NCI-H526 treated with DMSO at 0.1 percent for 48 hours (cell line): ENCODE results near the gene TNN.
A peak's percentile ranks its signal among the peaks of the same experiment; 100 is the strongest.
"Not testable (repeated sequence)": the region's sequence is repeated elsewhere in the genome, so short reads cannot be mapped to it uniquely, and the experiment has no call there.

Experiments used
- DNase-seq: peaks from one replicate; lab custom pipeline; 2025; lab: John Stamatoyannopoulos, UW

Gene TNN

DNA sequence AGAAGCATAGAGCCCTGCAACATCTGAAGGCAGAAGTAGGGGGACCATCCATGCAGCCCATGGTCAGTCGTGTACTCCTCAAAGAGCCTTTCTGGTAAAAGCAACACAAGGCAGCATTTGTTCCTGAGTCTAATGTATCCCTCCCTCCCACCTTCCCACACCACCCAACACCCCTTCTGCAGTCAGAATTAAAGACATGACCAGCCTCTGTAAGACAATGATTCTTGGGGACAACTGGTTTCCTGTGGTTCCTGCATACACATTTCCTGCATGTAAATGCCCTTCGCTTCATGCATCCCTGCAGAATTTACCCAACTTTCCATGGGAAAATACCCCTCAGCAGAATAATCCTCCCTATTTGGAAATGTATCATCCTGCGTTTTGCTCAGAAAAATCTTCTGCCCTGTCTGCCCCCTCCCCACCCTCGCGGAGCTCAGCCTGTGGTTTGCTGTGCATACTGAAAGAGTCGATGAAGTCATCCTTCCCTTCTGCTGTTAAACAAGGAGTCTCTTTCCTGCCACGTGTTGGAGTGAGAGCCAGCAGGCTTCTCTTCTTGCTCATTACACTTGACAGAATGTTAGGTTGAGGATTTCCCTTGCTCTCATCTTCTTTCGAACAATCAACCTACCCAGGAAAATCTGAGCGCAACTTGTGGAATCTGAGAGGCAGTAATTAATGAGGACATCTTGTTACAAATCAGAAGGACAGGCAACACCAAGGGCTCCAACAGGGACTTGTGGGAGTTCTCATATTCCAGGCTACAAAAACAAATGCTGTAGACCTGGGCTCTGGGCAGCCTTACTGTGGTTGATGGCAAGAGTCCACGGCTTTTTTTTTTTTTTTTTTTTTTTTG is 4.7 kb downstream of the TNN start:
- DNase-seq: no peak

DNA sequence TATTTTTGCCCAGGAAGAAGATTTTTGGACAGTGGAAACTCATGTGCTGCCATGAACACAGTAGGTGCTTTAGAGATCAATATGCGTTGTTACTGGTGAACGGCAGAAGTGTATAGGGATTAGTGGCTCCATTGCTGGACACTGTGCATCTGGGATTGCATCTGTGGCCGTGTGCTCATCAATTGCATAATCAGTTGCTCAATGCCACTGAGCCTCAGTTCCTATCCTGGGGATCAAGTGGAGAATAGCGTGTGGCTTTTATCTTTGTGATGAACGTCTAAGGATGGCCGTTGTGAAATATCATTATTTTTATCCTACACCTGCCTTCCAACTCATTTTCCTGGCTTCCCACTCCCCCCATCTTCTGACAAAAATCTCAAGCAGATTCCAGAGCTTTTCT is 5.4 kb downstream of the TNN start:
- no peak for DNase-seq

DNA sequence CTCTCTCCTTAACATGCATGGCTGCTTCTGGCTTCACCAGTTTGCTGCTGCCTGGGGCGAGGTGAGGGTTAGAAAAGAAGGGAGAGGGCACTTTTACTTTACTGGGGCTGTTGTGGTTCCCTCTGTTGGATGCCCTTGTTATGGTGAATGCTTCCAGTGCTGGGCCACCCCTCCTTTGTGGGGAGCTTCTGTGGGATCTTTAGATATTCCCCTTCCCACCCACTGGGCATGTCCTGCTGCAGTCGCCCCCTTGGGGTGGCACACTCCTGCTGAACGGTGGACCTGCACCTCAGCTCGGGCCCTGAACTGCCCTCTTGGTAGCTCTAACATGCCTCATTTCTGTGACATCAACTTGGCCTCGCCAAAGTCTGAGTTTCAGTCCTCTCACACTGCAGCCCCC is 6.0 kb downstream of the TNN start:
- DNase-seq: no peak

DNA sequence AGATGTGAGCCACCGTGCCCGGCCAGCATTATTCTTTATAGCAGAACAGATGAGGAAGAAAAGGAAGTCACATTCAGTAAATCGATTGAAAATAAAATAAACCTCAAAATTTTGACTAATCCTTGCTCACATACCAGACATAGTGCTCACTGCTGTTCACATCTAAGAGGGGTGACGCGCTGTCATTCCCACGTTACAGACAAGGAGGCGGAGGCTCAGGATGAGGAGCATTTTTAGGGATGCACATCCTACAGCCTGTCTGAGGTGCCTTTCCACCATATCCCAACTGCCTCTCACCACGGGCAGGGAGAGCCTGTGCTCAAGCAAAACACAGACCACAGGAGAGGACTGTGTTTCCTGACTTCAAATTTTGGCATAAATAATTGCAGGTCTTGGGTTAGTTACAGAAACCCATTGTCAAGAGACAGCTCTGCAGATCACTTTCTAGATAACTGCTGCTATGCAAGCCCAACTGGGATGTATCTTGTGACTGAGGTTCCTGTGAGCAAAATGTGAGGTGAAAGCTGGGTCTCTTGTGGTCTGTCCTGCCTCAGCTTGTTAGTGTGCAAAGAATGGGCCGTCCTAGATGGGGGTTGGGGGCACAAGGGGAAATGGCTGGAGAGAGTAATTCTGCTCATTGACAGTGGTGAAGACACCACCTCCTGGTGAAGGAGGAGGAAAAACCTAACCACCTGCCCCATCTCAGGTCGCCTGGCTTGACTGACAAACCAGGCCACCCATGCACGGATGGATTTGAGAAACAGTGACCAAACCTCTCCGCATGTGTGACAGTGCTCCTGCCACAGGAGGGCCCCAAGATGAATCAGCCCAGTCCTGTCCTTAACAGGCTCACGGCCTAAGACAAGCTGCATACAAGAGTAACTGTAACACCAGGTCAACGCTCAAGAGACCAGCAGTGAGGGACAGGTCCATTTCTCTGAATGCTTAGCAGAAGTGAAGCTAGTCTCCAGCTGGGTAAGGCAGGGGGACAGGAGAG is 8.2 kb downstream of the TNN start:
- no peak for DNase-seq

DNA sequence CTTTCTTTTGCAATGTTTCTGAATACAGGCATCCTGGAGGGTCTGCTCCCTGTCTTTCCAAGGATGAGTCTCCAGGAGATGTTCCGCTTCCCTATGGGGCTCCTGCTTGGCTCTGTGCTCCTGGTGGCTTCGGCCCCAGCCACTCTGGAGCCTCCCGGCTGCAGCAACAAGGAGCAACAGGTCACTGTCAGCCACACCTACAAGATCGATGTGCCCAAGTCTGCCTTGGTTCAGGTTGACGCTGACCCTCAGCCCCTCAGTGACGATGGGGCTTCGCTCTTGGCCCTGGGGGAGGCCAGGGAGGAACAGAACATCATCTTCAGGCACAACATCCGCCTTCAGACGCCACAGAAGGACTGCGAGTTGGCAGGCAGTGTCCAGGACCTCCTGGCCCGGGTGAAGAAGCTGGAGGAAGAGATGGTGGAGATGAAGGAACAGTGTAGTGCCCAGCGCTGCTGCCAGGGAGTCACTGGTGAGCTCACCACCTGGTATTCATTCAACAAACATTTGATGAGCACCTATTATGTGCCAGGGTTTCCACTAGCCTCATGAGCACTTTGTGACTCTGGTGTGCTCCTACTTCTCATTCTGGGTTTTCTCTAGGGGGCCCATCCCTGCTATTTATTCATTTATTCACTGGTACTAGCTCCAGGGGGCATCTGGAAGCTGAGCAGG is 9.9 kb downstream of the TNN start:
- no peak for DNase-seq

DNA sequence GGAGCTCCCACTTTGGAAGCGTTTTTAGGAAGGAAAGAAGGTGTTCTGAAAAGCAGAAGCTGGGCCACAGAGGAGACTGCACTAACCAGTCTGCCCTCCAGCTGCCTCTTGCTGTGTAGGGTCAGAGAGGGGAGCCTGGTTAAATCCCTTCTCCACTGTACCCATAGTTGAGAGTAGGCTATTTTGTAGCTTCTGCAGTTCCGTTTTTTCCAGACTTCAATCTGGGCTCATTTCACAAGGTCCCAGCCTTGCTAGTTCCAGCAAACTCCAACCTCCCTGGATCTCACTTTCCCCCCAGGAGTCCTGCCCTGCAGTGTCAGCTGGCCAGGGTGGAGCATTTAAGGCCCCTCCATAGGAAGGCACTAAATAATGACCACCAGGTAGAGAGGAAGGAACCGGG is 11.0 kb downstream of the TNN start:
- DNase-seq: no peak

DNA sequence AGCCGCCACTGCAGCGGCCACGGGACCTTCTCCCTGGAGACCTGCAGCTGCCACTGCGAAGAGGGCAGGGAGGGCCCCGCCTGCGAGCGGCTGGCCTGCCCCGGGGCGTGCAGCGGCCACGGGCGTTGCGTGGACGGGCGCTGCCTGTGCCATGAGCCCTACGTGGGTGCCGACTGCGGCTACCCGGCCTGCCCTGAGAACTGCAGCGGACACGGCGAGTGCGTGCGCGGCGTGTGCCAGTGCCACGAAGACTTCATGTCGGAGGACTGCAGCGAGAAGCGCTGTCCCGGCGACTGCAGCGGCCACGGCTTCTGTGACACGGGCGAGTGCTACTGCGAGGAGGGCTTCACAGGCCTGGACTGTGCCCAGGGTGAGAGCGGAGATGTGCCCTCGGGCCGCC is 11.7 kb downstream of the TNN start:
- DNase-seq: no peak

DNA sequence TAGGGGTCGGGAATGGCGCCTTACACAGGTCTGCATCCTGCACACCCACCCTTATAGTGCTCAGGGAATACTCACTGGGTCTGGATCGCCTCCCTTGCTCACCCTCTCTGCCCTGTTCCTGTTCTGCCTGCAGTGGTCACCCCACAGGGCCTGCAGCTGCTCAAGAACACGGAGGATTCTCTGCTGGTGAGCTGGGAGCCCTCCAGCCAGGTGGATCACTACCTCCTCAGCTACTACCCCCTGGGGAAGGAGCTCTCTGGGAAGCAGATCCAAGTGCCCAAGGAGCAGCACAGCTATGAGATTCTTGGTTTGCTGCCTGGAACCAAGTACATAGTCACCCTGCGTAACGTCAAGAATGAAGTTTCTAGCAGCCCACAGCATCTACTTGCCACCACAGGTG is 12.4 kb downstream of the TNN start:
- no peak for DNase-seq

DNA sequence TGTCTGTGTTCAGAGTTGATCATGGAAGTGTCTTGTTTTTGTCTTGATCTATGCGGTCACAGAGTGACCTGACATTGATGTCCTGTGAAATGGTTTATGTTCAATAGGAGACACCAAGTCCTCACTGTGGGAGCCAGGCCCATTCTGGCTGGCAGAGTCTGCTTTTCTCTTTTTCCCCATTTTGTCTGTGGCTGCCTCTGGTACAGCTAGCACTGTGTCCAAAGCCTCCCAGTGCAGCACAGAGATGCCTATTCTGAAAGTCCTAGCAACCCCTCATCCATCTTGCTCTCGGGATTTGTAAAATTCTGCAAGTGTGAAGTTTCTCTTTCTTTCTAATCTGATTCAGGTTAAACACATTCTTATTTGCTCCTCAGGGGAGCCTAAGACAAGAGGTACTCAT is 14.3 kb downstream of the TNN start:
- DNase-seq: no peak

DNA sequence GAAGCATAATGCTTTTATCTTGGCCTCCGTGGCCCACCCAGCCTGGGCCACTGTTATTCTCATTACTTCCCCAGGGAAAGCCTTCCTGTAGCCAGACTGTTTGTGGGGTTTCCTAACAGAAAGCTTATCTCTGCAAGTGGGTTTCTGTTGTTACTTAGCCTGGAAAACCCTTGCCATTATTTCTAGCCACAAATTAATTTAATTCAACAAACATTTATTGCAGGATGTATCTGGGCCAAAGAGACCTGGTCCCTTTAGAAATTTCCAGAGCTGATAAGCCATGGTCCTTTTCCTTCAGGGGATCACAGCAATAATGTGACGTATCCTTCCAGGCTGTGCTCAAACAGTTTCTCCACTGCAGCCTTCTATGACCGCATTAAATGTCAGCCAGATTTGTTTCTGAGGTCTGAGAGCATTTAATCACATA is 20.9 kb downstream of the TNN start:
- DNase-seq: no peak

DNA sequence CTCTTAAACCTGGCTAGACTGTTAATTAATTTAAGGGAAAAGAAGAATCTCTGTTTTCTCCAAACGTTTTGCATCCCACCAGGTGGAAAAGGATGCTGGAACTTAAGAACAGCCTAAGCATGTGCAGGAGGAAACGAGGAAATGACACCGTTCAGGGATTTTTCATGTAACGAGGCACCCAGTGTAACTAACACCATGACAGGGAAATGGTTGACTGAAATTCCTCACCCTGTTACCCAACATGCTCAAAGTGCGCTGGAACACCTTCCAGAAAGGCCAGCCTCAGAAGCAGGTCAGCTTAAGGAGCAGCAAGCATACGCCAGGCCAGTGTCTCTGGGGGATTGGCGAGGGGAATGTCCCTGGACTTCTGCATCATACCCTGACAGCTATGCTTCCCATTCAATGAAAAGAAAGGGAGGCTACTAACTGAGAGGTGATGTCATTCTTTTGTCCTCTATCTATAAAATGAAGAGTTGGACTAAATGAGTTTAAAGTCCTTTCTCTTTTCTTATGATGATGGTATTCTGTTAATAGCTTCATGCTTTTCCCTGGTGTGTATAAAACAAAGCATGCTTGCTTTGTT is 21.6 kb downstream of the TNN start:
- DNase-seq: no peak

DNA sequence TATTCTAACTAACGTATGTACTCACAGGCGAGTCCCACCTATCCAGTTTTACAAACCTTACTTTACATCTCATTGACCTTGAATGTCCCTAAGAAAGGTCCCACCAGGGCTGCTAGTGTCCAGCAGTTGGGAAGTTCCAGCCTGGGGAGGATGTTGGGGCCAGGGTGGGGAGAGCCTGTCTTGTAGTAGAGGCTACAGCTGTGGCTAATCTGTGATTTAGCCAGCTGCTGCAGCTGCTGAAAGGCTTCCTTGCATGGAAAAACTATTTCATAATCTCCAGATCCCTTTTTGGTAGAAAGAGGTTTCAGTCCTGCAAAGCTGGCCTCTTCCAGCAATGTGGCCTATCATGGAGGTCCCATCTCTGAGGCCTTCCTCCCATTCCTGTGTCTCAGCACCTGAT is 23.1 kb downstream of the TNN start:
- DNase-seq: no peak

DNA sequence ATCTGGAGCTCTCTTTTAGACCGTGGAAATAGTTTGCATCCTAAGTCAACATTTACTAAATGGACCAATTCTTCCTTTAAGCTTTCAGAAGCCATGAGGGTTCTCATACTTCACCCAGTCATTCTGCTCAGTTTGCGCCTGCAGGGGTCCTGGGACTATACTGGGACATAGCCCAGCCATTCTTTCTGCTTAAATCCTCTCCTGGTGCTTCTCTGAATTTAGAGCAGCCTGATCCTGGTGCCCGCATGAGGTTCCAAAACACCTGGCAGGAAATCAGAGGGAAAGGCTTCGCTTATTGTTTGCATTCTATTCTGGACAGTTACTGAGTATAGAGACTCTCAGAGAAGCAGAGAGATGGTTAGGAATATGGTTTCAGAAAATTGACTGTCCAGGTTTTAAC is 27.0 kb downstream of the TNN start:
- DNase-seq: peak; percentile 100

DNA sequence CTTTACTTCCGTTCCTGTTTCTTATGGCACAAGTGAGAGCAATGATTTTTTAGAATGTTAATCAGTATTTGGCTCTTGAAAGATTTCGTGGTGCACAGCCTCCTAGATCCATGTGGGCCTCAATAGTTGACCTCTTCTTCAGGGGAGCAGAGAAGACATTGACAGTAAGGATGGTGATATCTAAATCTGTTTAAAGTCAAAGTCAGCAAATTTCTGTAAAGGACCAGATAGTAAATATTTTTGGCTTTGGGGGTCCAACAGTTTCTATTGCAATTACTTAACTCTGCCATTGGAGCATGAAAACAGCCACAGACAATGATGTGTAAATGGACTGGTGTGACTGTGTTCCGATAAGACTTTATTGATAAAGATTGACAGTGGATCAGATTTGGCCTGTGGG is 27.4 kb downstream of the TNN start:
- DNase-seq: no peak

DNA sequence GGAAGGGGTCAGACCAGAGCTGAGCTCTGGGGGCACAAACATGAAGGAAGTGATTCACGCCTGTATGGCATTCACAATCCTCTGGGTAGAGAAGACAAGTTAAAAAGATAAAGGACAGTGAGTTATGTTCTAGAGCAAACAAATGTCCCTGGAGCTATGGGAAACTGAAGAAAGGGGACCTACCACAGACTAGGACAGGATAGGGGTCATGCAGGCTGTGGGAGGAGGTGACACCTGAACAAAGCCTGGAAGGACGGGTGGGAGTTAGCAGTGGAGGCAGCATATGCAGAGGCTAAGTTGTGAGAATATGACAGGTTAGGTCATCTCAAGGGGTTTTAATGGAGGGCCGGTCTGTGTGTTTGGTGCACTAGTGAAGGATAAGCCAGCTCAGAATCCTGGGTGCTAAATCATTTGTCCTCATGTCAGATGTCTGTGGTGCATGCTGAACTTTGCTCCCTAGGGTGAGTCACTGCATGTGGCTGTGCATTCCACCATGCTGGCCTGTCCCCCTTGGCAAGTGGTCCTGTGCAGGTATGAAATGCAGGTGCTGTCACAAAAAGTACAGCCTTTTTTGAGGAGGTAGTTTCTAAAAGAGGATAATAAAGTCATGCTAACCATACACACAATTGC is 28.5 kb downstream of the TNN start:
- DNase-seq: no peak

DNA sequence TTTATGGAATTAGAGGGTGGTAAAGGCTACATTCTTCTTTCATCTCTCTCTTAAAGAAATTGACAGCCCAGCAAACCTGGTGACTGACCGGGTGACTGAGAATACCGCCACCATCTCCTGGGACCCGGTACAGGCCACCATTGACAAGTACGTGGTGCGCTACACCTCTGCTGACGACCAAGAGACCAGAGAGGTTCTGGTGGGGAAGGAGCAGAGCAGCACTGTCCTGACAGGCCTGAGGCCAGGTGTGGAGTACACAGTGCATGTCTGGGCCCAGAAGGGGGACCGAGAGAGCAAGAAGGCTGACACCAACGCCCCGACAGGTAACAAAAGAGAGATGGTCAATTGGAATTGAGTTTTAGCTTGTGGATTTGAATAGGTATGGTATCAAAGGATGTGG is 29.7 kb downstream of the TNN start:
- no peak for DNase-seq

DNA sequence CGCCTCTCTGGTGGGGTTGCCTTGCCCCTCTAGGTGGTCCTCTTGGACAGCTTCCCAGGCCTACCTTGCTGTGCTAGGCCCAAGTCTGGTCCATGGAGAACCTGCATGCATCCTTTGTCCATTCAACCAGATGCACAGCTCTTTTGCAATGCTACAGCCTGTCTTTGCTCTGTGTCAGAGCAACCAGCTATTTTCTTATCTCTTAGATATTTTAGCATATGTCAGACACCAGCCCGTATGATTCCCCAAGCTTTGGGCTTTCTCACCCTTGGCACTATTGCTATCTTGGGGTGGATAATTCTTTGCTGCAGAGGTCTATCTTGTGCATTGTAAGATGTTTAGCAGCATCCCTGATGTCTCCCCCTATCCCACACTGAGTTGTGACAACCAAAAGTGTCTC is 32.3 kb downstream of the TNN start:
- DNase-seq: no peak

DNA sequence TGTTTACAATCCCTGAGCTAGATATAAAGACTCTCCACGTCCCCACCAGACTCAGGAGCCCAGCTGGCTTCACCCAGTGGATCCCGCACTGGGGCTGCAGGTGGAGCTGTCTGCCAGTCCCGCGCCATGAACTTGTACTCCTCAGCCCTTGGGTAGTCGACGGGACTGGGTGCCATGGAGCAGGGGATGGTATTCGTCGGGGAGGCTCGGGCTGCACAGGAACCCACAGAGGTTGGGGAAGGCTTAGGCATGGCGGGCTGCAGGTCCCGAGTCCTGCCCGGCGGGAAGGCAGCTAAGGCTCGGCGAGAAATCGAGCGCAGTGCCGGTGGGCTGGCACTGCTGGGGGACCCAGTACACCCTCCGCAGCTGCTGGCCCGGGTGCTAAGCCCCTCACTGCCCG is 34.5 kb downstream of the TNN start:
- DNase-seq: not testable (repeated sequence)

DNA sequence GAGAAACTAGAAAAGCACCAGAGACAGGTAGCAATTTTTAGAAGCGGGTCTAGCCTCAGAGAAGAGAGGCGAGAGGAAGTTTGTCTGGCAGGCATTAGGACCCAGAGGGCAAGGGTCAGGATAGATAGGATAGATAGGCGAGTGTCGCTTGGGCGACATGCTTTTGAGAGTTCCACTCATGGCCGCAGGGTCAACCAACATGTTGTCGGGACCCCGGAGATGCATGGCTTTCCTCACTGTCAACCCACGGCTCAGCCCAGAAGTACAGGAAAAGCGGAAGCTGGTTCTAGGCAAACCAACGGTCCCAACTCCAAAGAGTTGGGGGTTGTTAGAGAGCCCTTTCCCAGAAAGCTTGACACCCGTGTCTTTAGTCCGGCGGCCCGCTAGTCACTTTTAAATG is 38.9 kb downstream of the TNN start:
- DNase-seq: not testable (repeated sequence)

DNA sequence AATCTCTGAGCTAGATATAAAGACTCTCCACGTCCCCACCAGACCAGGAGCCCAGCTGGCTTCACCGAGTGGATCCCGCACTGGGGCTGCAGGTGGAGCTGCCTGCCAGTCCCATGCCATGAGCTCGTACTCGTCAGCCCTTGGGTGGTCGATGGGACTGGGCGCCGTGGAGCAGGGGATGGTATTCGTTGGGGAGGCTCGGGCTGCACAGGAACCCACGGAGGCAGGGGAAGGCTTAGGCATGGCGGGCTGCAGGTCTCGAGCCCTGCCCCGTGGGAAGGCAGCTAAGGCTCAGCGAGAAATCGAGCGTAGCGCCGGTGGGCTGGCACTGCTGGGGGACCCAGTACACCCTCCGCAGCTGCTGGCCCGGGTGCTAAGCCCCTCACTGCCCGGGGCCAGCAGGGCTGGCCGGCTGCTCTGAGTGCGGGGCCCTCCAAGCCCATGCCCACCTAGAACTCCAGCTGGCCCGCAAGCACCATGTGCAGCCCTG is 40.7 kb downstream of the TNN start:
- DNase-seq: not testable (repeated sequence)

DNA sequence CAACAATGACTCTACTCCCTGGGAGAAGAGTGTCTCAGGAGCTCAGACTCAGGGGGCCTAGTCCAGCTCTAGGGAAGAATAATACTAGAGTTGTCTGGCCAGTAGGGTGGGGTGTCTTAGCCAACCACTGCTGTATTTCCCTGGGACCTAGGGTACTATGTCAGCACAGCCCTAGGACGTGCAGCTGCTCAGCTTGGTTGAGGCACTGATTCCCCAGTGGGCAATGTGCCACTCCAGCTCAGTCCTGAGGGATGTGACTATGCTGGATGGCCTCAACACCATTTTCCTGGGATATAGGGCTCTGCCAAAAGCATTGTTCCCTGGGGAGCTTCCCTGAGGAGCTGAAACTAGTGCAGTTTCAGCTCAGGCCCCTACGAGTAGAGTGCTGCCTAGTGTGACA is 47.4 kb downstream of the TNN start:
- DNase-seq: no peak
